Measurements from ENCODE around the gene TMC1.

Gene TMC1

GRCh38 chr9:72565535-72565934 lies 44.1 kb downstream of the TMC1 start:
- Histone ChIP-seq H3F3A (ENCODE audit: control insufficient read depth, insufficient read depth) (no peaks in the 10 kb centered on the region), H3K79me2 (ENCODE audit: control insufficient read depth, low read length) (no peaks in the 10 kb centered on the region), H3K4me3 (ENCODE audit: low read length) (no peak overlapping the region), H3K27ac (ENCODE audit: low read depth, low read length) (no peak overlapping the region), H3K9me3 (ENCODE audit: control insufficient read depth, insufficient read depth, low read length) (no peaks in the 10 kb centered on the region; the same call in 1 of the 2 replicates), H3K27me3 (ENCODE audit: control insufficient read depth, low read length) (no peaks in the 10 kb centered on the region), H3K4me1 (ENCODE audit: control insufficient read depth, low read length) (no peaks in the 10 kb centered on the region), H3K9me2 (replicated peaks; ENCODE audit: control insufficient read depth, low read length) (no peaks in the 10 kb centered on the region), H4K20me1 (ENCODE audit: control insufficient read depth, insufficient read depth, low read depth, low read length) (no peaks in the 10 kb centered on the region), H3K36me3 (ENCODE audit: control insufficient read depth, low read length) (no peaks in the 10 kb centered on the region), H3K4me2 (ENCODE audit: low read length) (no peak overlapping the region)
- TF ChIP-seq, protein P1, sequence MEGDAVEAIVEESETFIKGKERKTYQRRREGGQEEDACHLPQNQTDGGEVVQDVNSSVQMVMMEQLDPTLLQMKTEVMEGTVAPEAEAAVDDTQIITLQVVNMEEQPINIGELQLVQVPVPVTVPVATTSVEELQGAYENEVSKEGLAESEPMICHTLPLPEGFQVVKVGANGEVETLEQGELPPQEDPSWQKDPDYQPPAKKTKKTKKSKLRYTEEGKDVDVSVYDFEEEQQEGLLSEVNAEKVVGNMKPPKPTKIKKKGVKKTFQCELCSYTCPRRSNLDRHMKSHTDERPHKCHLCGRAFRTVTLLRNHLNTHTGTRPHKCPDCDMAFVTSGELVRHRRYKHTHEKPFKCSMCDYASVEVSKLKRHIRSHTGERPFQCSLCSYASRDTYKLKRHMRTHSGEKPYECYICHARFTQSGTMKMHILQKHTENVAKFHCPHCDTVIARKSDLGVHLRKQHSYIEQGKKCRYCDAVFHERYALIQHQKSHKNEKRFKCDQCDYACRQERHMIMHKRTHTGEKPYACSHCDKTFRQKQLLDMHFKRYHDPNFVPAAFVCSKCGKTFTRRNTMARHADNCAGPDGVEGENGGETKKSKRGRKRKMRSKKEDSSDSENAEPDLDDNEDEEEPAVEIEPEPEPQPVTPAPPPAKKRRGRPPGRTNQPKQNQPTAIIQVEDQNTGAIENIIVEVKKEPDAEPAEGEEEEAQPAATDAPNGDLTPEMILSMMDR (IDR thresholded peaks at IDR 0.05; ENCODE audit: low read depth, low read length, poor library complexity, severe bottlenecking) = no peak
- no peak for TF ChIP-seq EZH2phosphoT487 (IDR thresholded peaks at IDR 0.05; ENCODE audit: borderline replicate concordance, low read length)

DNA sequence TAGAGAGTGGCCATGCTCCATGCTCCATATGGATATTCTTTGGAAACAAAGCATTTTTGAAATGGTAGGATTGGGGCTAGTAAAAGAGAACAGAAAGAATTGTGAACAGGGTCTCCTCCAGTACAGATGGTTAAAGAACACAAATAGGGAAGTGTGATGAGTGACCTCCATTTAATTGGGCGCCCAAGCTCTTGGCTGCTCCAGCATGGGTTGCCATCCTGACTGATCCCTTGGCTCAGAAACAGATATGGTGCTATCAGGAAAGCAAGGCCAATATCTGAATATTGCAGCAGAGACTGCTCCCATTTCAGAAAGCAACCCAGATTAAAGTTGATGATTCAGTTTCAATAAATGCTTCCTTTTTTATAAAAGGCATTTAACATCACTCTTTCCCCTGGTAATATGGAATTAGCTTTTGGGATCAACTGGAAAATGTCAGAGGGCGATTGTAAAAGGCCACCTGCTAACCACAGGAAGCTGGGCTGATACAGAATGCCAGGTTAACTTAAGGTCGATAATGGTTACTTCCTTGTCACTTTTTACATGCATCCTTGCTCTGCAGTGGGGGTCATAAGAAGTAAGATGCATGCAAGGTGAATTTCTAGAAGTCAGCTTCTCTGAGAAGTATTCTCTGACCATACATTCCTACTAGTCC lies 52.9 kb downstream of the TMC1 start:
- Histone ChIP-seq H4K20me1 (ENCODE audit: control insufficient read depth, insufficient read depth, low read depth, low read length) (no peaks in the 10 kb centered on the region), H3K27ac (ENCODE audit: low read depth, low read length) (no peak overlapping the region), H3K27me3 (ENCODE audit: control insufficient read depth, low read length) (no peaks in the 10 kb centered on the region), H3F3A (ENCODE audit: control insufficient read depth, insufficient read depth) (no peaks in the 10 kb centered on the region), H3K9me2 (replicated peaks; ENCODE audit: control insufficient read depth, low read length) (no peaks in the 10 kb centered on the region), H3K4me2 (ENCODE audit: low read length) (no peak overlapping the region), H3K9me3 (ENCODE audit: control insufficient read depth, insufficient read depth, low read length) (no peaks in the 10 kb centered on the region), H3K4me3 (ENCODE audit: low read length) (no peak overlapping the region), H3K4me1 (ENCODE audit: control insufficient read depth, low read length) (no peaks in the 10 kb centered on the region), H3K36me3 (ENCODE audit: control insufficient read depth, low read length) (no peaks in the 10 kb centered on the region), H3K79me2 (ENCODE audit: control insufficient read depth, low read length) (no peaks in the 10 kb centered on the region)
- TF ChIP-seq EZH2phosphoT487 (IDR thresholded peaks at IDR 0.05; ENCODE audit: borderline replicate concordance, low read length) = no peak
- TF ChIP-seq, protein P1 (IDR thresholded peaks at IDR 0.05; ENCODE audit: low read depth, low read length, poor library complexity, severe bottlenecking) = no peak

- Histone ChIP-seq H3K4me3 (ENCODE audit: low read length) (no peak overlapping the region), H3K27ac (ENCODE audit: low read depth, low read length) (no peak overlapping the region), H3F3A (ENCODE audit: control insufficient read depth, insufficient read depth) (no peaks in the 10 kb centered on the region), H3K9me3 (ENCODE audit: control insufficient read depth, insufficient read depth, low read length) (no peaks in the 10 kb centered on the region), H3K4me1 (ENCODE audit: control insufficient read depth, low read length) (no peaks in the 10 kb centered on the region), H3K27me3 (ENCODE audit: control insufficient read depth, low read length) (no peaks in the 10 kb centered on the region), H4K20me1 (ENCODE audit: control insufficient read depth, insufficient read depth, low read depth, low read length) (no peaks in the 10 kb centered on the region), H3K36me3 (ENCODE audit: control insufficient read depth, low read length) (no peaks in the 10 kb centered on the region), H3K79me2 (ENCODE audit: control insufficient read depth, low read length) (no peaks in the 10 kb centered on the region), H3K4me2 (ENCODE audit: low read length) (no peak overlapping the region), H3K9me2 (replicated peaks; ENCODE audit: control insufficient read depth, low read length) (no peaks in the 10 kb centered on the region)
- no peak for TF ChIP-seq EZH2phosphoT487 (IDR thresholded peaks at IDR 0.05; ENCODE audit: borderline replicate concordance, low read length)
- TF ChIP-seq, protein P1 (IDR thresholded peaks at IDR 0.05; ENCODE audit: low read depth, low read length, poor library complexity, severe bottlenecking) = no peak
Measured at GRCh38 chr9:72575666-72576065, 54.3 kb downstream of the TMC1 start.
